ENCODE measurements around the gene CRAT.
"Not testable (repeated sequence)": the region's sequence is repeated elsewhere in the genome, so short reads cannot be mapped to it uniquely, and the experiment has no call there.

CRAT gene

GRCh38 chr9:129138476-129139232, 28.1 kb upstream of the CRAT start:
- DNase-seq (ENCODE audit: low spot score) = no peak

GRCh38 chr9:129138144-129138462, 27.5 kb upstream of the CRAT start:
- no peak for DNase-seq (ENCODE audit: low spot score)

GRCh38 chr9:129137292-129138143, 26.9 kb upstream of the CRAT start:
- DNase-seq (ENCODE audit: low spot score) = no peak

- no peak for DNase-seq (ENCODE audit: low spot score)
These were observed 25.9 kb upstream of the CRAT start for GRCh38 chr9:129136446-129137035.

GRCh38 chr9:129135476-129135875, 24.9 kb upstream of the CRAT start:
- no peak for DNase-seq (ENCODE audit: low spot score)

- DNase-seq (ENCODE audit: low spot score) = no peak
These were observed 22.5 kb upstream of the CRAT start for GRCh38 chr9:129133082-129133481.

GRCh38 chr9:129131300-129132145, 20.9 kb upstream of the CRAT start:
- no peak for DNase-seq (ENCODE audit: low spot score)

GRCh38 chr9:129130791-129131190, 20.2 kb upstream of the CRAT start:
- DNase-seq (ENCODE audit: low spot score) = no peak

GRCh38 chr9:129130271-129130670, 19.7 kb upstream of the CRAT start:
- not testable (repeated sequence) for DNase-seq (ENCODE audit: low spot score)

- no peak for DNase-seq (ENCODE audit: low spot score)
These were observed 18.1 kb upstream of the CRAT start for GRCh38 chr9:129128689-129129088.

GRCh38 chr9:129126749-129127618, 16.4 kb upstream of the CRAT start:
- peak; percentile 72 for DNase-seq (ENCODE audit: low spot score)

- no peak for DNase-seq (ENCODE audit: low spot score)
These were observed 14.9 kb upstream of the CRAT start for GRCh38 chr9:129125478-129125877.

- no peak for DNase-seq (ENCODE audit: low spot score)
These were observed 14.0 kb upstream of the CRAT start for GRCh38 chr9:129124506-129125069.

GRCh38 chr9:129122976-129123375, 12.4 kb upstream of the CRAT start:
- not testable (repeated sequence) for DNase-seq (ENCODE audit: low spot score)

- no peak for DNase-seq (ENCODE audit: low spot score)
These were observed 11.5 kb upstream of the CRAT start for GRCh38 chr9:129122133-129122532.

GRCh38 chr9:129121483-129121882, 10.9 kb upstream of the CRAT start:
- peak; percentile 77 for DNase-seq (ENCODE audit: low spot score)

- no peak for DNase-seq (ENCODE audit: low spot score)
These were observed 8.2 kb upstream of the CRAT start for GRCh38 chr9:129118799-129119198.

- DNase-seq (ENCODE audit: low spot score) = no peak
These were observed 3.2 kb upstream of the CRAT start for GRCh38 chr9:129113645-129114304.

- not testable (repeated sequence) for DNase-seq (ENCODE audit: low spot score)
These were observed 1.9 kb upstream of the CRAT start for GRCh38 chr9:129112526-129112925.

- peak; percentile 45 for DNase-seq (ENCODE audit: low spot score)
These were observed 1.0 kb upstream of the CRAT start for GRCh38 chr9:129111528-129112151.
